ENCODE results near the gene RBM48. TPM values are rescaled to one million over a fixed set of nuclear protein-coding genes. Genes with fewer than 3 reads are reported as not detected.
A peak's percentile ranks its signal among the peaks of the same experiment; 100 is the strongest.

RBM48 gene
- total and polyA plus RNA-seq, 2 of the 13 experiments (the other 11 are each of a cell fraction or from before 2014, with no cell fraction given), result 7.2 to 12.2 TPM

DNA sequence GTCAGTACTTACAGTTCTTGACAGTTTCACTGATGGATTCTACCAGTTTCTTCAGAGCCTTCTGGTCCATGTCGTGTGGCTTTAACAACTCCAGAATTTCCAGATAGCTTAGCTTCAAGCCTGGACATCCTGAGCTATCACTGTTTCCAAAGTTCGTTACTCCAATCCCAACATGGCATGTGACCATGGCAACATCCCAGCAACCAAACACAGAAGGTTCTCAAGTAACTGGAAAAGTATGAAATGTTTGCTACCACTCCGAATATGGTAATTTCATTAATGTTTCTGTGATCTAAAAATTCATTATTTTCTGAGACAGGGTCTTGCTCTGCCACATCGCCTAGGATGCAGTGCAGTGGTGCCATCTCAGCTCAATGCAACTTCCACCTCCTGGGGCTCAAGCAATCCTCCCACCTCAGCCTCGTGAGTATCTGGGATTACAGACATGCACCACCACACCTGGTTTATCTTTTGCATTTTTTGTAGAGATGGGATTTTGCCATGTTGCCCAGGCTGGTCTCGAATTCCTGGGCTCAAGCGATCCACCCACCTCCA, 29.3 kb downstream of the RBM48 start:
- H3K4me3 ChIP-seq (replicated peaks in 1 of 3; ENCODE audit: insufficient read depth in 1 of 3, low read depth in 2 of 3, low read length in 3 of 3), result no peak overlapping the region
- H3K27ac ChIP-seq (ENCODE audit: extremely low read length, insufficient read depth, low read length), result no peak overlapping the region
- peaks cover 0 to 8% of the 10 kb centered on the region in 2 experiments; a peak in 1 of 5 replicates for H3K36me3 ChIP-seq (replicated peaks in 1 of 2; ENCODE audit: control insufficient read depth in 1 of 2, insufficient read depth in 2 of 2, low read length in 2 of 2)
- POLR2A ChIA-PET, result interaction anchor here (1.1 kb wide), 1 partner anchor 29 kb away, joined by 4 read pairs; the partner anchor contains the start of genes PEX1 and RBM48
- H3K27me3 ChIP-seq (ENCODE audit: control insufficient read depth in 1 of 2, insufficient read depth in 2 of 2, low read length in 2 of 2), result no peaks in the 10 kb centered on the region
- CTCF ChIA-PET (ENCODE audit: low intra/inter-chr PET ratio, low total read pairs), result no interaction called here
- no peak overlapping the region for H3K4me2 ChIP-seq (ENCODE audit: low read depth, low read length)
- no peaks in the 10 kb centered on the region for H3K4me1 ChIP-seq (ENCODE audit: insufficient read depth, low read length)
- no peak overlapping the region for H3K9ac ChIP-seq (ENCODE audit: insufficient read depth, low read depth, low read length)
- no peak overlapping the region for H2AFZ ChIP-seq (ENCODE audit: low read length)
- no peaks in the 10 kb centered on the region for H3K79me2 ChIP-seq (ENCODE audit: insufficient read depth, low read length)
- no peaks in the 10 kb centered on the region for H4K20me1 ChIP-seq (ENCODE audit: insufficient read depth, low read length)
- DNase-seq (ENCODE audit: low spot score) (no peak), ATAC-seq (peak; percentile 13; the same call in 2 of the 3 replicates), FAIRE-seq (no peak)
- WGBS (ENCODE audit: low lambda C conversion rate), result 96% methylated on average over 7 of the region's 7 CpGs
- intact Hi-C loops (cut with micrococcal nuclease; ENCODE audit: unreplicated experiment) (no loop called here), in situ Hi-C loops (cut with HindIII; ENCODE audit: extremely low pct_ligation_motif_present, low pct_unique_long_range_greater_than_20kb) (no loop called here)
- no peaks in the 10 kb centered on the region for H3K9me3 ChIP-seq (ENCODE audit: low read length)
- BruUV-seq (replicated peaks), result no TSS peak
- TF ChIP-seq ZNF572 (CRISPR knock-in tag; IDR thresholded peaks at IDR 0.05) (no peak), ZNF569 (CRISPR knock-in tag; IDR thresholded peaks at IDR 0.05; ENCODE audit: borderline replicate concordance) (no peak), AGO1 (IDR thresholded peaks at IDR 0.05; ENCODE audit: low read depth, low read length, poor library complexity, severe bottlenecking) (no peak), HOXA5 (CRISPR knock-in tag; IDR thresholded peaks at IDR 0.05) (no peak), ZSCAN12 (CRISPR knock-in tag; IDR thresholded peaks at IDR 0.05) (no peak), ZFP36 (IDR thresholded peaks at IDR 0.05; ENCODE audit: borderline replicate concordance, low read depth, low read length, partially characterized antibody) (no peak), ZNF704 (CRISPR knock-in tag; IDR thresholded peaks at IDR 0.05; ENCODE audit: borderline replicate concordance) (no peak), ZNF101 (CRISPR knock-in tag; IDR thresholded peaks at IDR 0.05; ENCODE audit: borderline replicate concordance, low read depth) (no peak), MIER3 (CRISPR knock-in tag; IDR thresholded peaks at IDR 0.05; ENCODE audit: borderline replicate concordance) (no peak), ZBTB4 (CRISPR knock-in tag; IDR thresholded peaks at IDR 0.05; ENCODE audit: borderline replicate concordance) (no peak), ISL2 (CRISPR knock-in tag; IDR thresholded peaks at IDR 0.05) (no peak), SSRP1 (CRISPR knock-in tag; IDR thresholded peaks at IDR 0.05) (0 out of 2 replicates have a peak, but pooled peaks have one; percentile 30), SP2 (CRISPR knock-in tag; IDR thresholded peaks at IDR 0.05) (no peak)
- TF ChIP-seq, protein P1, sequence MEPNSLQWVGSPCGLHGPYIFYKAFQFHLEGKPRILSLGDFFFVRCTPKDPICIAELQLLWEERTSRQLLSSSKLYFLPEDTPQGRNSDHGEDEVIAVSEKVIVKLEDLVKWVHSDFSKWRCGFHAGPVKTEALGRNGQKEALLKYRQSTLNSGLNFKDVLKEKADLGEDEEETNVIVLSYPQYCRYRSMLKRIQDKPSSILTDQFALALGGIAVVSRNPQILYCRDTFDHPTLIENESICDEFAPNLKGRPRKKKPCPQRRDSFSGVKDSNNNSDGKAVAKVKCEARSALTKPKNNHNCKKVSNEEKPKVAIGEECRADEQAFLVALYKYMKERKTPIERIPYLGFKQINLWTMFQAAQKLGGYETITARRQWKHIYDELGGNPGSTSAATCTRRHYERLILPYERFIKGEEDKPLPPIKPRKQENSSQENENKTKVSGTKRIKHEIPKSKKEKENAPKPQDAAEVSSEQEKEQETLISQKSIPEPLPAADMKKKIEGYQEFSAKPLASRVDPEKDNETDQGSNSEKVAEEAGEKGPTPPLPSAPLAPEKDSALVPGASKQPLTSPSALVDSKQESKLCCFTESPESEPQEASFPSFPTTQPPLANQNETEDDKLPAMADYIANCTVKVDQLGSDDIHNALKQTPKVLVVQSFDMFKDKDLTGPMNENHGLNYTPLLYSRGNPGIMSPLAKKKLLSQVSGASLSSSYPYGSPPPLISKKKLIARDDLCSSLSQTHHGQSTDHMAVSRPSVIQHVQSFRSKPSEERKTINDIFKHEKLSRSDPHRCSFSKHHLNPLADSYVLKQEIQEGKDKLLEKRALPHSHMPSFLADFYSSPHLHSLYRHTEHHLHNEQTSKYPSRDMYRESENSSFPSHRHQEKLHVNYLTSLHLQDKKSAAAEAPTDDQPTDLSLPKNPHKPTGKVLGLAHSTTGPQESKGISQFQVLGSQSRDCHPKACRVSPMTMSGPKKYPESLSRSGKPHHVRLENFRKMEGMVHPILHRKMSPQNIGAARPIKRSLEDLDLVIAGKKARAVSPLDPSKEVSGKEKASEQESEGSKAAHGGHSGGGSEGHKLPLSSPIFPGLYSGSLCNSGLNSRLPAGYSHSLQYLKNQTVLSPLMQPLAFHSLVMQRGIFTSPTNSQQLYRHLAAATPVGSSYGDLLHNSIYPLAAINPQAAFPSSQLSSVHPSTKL (CRISPR knock-in tag; IDR thresholded peaks at IDR 0.05), result no peak
- TF ChIP-seq, protein P2, sequence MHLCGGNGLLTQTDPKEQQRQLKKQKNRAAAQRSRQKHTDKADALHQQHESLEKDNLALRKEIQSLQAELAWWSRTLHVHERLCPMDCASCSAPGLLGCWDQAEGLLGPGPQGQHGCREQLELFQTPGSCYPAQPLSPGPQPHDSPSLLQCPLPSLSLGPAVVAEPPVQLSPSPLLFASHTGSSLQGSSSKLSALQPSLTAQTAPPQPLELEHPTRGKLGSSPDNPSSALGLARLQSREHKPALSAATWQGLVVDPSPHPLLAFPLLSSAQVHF (CRISPR knock-in tag; IDR thresholded peaks at IDR 0.05), result no peak
